22Rv1 (cell line): ENCODE results near the gene PUS1.

Experiments
- CTCF ChIP-seq: fragments of 450-650 bp; IDR thresholded peaks from 2 replicates; pipeline ENCODE4 v1.5.1; 2017; ENCODE audit warnings: mild to moderate bottlenecking
- ZFX ChIP-seq: fragments of 450-650 bp; IDR thresholded peaks from 2 replicates; pipeline ENCODE4 v1.6.1; 2017; ENCODE audit warnings: antibody characterized with exemption, borderline replicate concordance

GRCh38 chr12:131883521-131883900 is 45.6 kb upstream of the PUS1 start:
- TF ChIP-seq CTCF (no peak), ZFX (no peak)
